Activated T-helper 9 cell treated with anti-CD3 and anti-CD28 coated beads, Interleukin-2, amount 50 U/mL, for 16 hours (primary cell): ENCODE measurements around the gene ERICH4.
"Not testable (repeated sequence)": the region's sequence is repeated elsewhere in the genome, so short reads cannot be mapped to it uniquely, and the experiment has no call there.

Experiments
- DNase-seq: peaks from one replicate; pipeline ENCODE4 v3.0.0-alpha.2; 2020; ENCODE audit warnings: low read depth

Gene ERICH4

GRCh38 chr19:41478875-41479756 lies 36.2 kb downstream of the ERICH4 start:
- no peak for DNase-seq

- no peak for DNase-seq
Measured at GRCh38 chr19:41479757-41480191, 36.8 kb downstream of the ERICH4 start.

- no peak for DNase-seq
Measured at GRCh38 chr19:41480336-41480735, 37.4 kb downstream of the ERICH4 start.

- DNase-seq, result no peak
Measured at GRCh38 chr19:41484822-41485221, 41.9 kb downstream of the ERICH4 start.

- DNase-seq, result not testable (repeated sequence)
Measured at GRCh38 chr19:41486953-41487352, 44.0 kb downstream of the ERICH4 start.

- no peak for DNase-seq
Measured at GRCh38 chr19:41492843-41493242, 49.9 kb downstream of the ERICH4 start.
